HG03469 (cell line): Measurements from ENCODE around the gene JMJD8.
"Not testable (repeated sequence)": the region's sequence is repeated elsewhere in the genome, so short reads cannot be mapped to it uniquely, and the experiment has no call there.

Source experiments
- ATAC-seq: cut with Tn5 transposase; IDR thresholded peaks from one replicate; pipeline ENCODE4 v1.9.1; 2021; ENCODE audit warnings: mild to moderate bottlenecking, moderate library complexity, moderate number of reproducible peaks; ENCODE audit not compliant: unreplicated experiment

JMJD8 gene

GRCh38 chr16:722835-723633 lies 38.9 kb upstream of the JMJD8 start:
- ATAC-seq: no peak

- ATAC-seq: no peak
Measured at GRCh38 chr16:721765-722540, 37.8 kb upstream of the JMJD8 start.

GRCh38 chr16:720990-721764 lies 37.0 kb upstream of the JMJD8 start, which contains the start of gene ANTKMT:
TSS of gene ANTKMT (plus strand) at chr16:721146. CDS start at chr16:721275, 129 bp downstream.
- peak; percentile 39 for ATAC-seq

- ATAC-seq: no peak
Measured at GRCh38 chr16:720447-720989, 36.4 kb upstream of the JMJD8 start.

DNA sequence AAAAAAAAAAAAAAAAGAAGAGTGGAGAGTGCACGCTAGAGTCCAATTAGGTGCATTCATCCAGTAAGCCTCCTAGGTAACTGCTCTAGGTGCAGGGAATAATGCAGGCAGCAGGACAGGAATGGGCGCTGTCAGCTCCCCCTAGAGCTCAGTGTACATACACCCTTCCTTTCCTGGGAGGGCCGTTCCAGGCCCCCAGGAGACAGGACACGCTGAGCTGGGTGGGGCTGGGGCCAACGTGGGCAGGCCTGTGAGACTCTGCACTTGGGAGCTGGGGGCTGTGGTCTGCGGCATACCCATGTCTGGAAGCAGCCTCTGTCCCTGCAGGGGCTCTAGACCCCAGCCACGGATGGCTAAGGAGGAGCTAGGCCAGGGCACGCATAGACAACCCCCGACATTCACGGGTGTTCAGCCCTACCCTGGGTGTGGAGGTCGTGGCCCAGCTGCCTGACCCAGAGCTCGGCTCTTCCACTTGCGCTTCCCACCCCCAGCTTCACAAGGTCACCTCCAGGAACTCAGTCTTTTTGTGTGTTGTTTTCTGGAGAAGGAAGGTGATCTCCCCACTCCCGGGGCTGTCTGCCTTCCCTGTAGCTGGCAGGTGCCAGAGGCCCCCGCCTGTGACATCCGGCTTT lies 35.8 kb upstream of the JMJD8 start:
- no peak for ATAC-seq

- ATAC-seq: no peak
Measured at GRCh38 chr16:718922-719321, 34.8 kb upstream of the JMJD8 start.

GRCh38 chr16:718389-718788 lies 34.3 kb upstream of the JMJD8 start:
- no peak for ATAC-seq

DNA sequence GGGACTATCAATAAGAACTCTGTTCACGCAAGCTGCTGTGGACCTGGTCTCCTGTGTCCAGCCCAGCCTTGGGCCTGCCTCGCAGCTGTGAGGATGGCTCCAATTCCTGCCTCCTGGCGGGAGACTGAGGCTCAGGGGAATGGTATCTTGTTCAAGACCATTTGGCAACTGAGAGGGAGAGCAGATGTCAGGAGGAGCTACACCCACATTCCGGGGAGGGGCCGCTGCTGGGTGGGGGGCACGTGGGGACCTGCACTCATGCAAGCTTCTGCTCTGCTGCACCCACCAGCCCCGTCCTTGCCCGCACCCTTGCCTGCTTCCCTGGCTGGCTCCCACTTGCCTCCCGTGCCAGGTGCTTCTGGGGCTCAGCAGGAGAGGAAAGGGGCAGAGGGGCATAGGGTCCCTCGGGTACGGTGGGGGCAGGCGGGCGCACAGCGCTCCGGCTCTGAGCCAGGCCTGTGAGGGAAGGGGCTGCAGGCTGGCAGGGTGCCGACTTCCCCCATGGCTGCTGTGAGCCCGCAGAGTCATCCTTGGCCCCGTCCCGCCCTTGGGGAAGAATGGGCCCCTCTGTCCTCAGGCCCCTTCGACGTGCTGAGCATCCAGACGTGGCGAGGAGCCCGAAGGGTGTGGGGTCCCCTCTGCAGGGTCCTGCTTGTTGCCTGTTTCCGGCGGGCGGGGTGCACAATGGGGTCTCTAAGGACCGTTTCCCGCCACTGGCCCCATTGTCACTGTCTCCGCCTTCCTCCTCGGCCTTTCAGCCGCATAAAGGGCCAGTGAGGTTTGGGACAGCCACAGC lies 33.5 kb upstream of the JMJD8 start:
- no peak for ATAC-seq

DNA sequence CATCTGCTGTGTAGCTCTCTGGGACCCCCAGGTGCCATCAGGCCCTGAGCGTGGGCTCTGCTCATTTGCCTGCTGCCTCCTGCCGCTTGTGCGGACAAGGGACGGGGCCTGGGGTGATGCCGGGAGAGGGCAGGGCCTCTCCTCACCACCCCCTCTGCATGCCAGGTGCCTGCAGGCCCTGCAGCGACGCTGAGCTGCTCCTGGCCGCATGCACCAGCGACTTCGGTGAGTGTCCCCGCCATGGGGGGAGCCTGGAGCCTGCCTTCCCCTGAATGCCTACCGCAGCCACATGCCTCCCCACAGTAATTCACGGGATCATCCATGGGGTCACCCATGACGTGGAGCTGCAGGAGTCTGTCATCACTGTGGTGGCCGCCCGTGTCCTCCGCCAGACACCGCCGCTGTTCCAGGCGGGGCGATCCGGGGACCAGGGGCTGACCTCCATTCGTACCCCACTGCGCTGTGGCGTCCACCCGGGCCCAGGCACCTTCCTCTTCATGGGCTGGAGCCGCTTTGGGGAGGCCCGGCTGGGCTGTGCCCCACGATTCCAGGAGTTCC lies 32.7 kb upstream of the JMJD8 start:
- no peak for ATAC-seq

DNA sequence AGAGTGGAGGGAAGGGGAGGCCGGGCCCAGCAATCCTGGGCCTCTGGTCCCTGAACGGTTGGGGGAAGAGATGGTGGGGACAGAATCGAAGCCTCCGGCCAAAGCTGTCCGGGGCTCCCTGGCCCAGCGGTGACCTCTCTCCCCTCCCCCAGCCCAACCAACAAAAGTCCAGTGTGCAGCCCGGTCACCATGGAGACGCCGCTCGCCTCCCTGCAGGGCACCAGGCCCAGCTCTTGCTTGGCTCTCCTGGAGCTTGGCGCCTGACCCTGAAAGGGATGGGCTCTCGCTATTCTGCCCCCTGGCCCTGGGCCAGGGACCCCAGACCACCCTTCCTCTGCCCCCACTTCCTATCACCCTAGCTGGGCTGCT lies 32.0 kb upstream of the JMJD8 start:
- ATAC-seq: no peak

DNA sequence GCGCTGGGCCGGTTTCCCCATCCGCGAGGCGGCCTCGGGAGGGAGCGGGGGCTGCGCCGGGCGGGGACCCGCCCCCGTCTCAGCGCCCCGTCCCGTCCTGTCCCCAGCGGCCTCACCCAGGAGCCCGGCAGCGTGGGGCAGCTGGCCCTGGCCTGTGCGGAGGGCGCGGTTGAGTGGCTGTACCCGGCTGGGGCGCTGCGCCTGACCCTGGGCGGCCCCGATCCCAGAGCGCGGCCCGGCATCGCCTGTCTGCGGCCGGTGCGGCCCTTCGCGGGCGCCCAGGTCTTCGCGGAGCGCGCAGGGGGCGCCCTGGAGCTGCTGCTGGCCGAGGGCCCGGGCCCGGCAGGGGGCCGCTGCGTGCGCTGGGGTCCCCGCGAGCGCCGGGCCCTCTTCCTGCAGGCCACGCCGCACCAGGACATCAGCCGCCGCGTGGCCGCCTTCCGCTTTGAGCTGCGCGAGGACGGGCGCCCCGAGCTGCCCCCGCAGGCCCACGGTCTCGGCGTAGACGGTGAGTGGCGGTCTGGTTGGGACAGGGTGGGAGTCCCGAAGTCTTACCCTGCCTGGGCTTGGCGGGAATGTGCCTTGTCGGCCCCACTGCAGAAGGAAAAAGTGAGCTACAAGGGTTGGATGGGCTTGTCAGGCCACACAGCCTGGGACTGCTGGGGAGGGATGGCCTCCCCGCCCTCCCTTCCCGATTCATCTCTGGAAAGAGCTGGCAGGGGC lies 31.5 kb upstream of the JMJD8 start:
- no peak for ATAC-seq

GRCh38 chr16:714558-715476 lies 30.7 kb upstream of the JMJD8 start, which contains the start of gene METRN:
TSS of gene METRN (plus strand) at chr16:715118. CDS start at chr16:715290, 172 bp downstream.
- ATAC-seq: no peak

DNA sequence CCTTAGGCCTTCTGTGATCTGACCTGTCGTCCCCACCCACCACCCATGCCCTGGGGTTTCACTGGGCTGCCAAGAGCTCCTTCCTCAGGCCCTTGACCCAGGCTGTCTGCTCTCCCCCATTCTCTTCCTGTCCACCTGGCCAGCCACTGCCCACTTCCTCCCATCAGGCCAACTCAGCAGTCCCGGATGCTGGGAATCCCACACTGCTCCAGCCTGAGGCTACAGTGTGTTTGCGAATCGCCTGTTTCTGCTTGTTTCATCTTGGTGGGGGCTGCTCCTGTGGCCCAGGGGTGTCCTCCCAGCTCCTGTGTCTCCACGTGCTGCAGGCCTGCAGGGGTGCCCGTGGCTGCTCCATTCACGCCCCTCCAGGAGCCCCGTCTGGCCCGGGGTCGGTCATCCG lies 29.9 kb upstream of the JMJD8 start:
- ATAC-seq: no peak

DNA sequence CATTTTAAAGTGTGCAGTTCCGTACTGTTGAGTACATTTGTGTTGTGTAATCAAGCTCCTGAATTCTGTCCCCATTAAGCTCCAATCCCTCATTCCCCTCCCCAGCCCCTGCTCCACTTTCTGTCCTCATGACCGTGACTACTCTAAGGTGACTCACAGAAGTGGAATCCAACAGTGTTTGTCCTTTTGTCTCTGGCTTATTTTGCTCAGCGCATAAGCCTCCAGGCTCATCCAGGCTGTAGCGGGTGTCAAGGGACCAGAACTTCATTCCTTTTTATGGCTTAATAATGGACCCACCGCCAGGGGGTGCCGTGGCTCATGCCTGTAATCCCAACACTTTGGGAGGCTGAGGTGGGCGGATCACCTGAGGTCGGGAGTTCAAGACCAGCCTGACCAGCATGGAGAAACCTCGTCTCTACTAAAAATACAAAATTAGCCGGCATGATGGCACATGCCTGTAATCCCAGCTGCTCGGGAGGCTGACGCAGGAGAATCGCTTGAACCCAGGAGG lies 28.7 kb upstream of the JMJD8 start:
- not testable (repeated sequence) for ATAC-seq

GRCh38 chr16:711548-712320 lies 27.6 kb upstream of the JMJD8 start:
- ATAC-seq: no peak

DNA sequence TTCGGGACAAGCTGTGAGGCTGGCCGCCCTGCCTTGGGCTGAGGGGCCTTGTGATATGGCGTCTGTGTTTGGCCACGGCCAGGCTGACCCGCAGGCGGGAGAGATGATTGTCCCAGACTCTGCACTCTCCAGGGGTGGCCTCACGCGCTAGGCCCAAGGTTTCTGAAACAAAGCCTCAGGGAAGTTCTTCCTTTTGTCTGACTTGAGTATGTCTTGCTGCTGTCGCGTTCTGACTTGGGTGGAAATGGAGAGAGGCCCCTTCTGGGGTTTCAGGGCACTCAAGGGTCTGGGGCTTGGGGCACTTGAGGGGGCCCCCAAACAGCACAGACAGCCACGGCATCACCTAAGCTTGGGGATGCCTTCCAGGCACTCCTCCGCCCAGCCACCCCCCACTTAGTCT lies 26.9 kb upstream of the JMJD8 start:
- ATAC-seq: no peak
